Right kidney (tissue), 9 donors: ENCODE data around the gene ZC3H13.

Experiments used
- DNase-seq: peaks from one replicate; pipeline ENCODE4 v3.0.0-alpha.2; 2016
- long read RNA-seq, 8 donors: transcript quantifications; one replicate each; lab custom pipeline, GENCODE V29; 2026

Gene ZC3H13, protein sequence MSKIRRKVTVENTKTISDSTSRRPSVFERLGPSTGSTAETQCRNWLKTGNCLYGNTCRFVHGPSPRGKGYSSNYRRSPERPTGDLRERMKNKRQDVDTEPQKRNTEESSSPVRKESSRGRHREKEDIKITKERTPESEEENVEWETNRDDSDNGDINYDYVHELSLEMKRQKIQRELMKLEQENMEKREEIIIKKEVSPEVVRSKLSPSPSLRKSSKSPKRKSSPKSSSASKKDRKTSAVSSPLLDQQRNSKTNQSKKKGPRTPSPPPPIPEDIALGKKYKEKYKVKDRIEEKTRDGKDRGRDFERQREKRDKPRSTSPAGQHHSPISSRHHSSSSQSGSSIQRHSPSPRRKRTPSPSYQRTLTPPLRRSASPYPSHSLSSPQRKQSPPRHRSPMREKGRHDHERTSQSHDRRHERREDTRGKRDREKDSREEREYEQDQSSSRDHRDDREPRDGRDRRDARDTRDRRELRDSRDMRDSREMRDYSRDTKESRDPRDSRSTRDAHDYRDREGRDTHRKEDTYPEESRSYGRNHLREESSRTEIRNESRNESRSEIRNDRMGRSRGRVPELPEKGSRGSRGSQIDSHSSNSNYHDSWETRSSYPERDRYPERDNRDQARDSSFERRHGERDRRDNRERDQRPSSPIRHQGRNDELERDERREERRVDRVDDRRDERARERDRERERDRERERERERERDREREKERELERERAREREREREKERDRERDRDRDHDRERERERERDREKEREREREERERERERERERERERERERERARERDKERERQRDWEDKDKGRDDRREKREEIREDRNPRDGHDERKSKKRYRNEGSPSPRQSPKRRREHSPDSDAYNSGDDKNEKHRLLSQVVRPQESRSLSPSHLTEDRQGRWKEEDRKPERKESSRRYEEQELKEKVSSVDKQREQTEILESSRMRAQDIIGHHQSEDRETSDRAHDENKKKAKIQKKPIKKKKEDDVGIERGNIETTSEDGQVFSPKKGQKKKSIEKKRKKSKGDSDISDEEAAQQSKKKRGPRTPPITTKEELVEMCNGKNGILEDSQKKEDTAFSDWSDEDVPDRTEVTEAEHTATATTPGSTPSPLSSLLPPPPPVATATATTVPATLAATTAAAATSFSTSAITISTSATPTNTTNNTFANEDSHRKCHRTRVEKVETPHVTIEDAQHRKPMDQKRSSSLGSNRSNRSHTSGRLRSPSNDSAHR (N-terminal part only)
- long read RNA-seq, donor 1, partial matches to known transcripts: 40 of 40 reads
- long read RNA-seq, donor 1, other reads (novel, unspliced or antisense): 0 of 40 reads
- long read RNA-seq, donor 2, partial matches to known transcripts: 8 of 8 reads
- long read RNA-seq, donor 2, other reads (novel, unspliced or antisense): 0 of 8 reads
- long read RNA-seq, donor 3, partial matches to known transcripts: 9 of 9 reads
- long read RNA-seq, donor 3, other reads (novel, unspliced or antisense): 0 of 9 reads
- long read RNA-seq, donor 4, partial matches to known transcripts: 55 of 63 reads
- long read RNA-seq, donor 4, other reads (novel, unspliced or antisense): 7 of 63 reads
- long read RNA-seq, donor 5, partial matches to known transcripts: 51 of 51 reads
- long read RNA-seq, donor 5, other reads (novel, unspliced or antisense): 0 of 51 reads
- long read RNA-seq, donor 6, partial matches to known transcripts: 39 of 45 reads
- long read RNA-seq, donor 6, other reads (novel, unspliced or antisense): 6 of 45 reads
- long read RNA-seq, donor 7, partial matches to known transcripts: 73 of 73 reads
- long read RNA-seq, donor 7, other reads (novel, unspliced or antisense): 0 of 73 reads
- long read RNA-seq, donor 8, partial matches to known transcripts: 36 of 43 reads
- long read RNA-seq, donor 8, other reads (novel, unspliced or antisense): 6 of 43 reads

DNA sequence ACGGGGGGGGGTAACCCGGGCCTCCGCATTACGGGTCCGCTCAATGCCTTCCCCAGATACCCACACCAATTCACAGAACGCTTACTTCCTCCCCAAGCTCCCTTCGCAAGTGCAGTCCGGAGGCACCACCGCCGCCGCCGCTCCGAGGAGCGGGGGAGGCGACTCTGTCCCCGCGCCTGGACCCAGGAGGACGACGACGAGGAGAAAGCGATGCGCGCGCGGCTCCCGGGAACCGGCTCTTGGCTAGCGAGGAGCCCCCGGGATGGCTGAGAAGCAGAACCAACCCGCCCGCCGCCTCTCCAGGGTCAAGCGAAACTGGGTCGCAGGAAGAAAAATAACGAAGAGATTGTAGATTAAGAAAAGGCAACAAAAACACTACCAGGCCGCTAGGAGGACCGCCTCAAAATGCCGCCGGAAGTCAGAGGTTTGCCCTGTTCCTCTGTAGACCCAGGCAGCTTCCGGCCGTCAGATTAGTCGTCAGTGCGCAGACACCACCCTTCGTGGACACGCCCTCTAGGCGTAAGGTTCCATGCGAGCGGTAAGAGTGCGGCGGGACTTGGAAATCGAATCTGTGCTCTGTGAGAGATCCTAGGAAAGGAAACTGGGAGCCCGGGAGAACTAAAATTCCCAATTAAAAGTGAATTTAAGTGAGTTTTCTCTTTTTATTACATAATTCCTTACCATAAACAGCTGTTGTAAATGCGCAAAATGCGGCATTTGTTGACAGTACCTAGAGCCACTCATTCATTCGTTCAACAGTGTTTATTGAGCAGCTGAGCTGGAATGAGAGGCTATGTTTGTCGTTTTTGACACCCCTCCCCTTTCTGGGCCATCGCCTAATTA, at the start of gene ZC3H13:
Gene ZC3H13 (minus strand): TSS at position 428 of the 843 bp plus-strand sequence. CDS start 7,239 bp downstream, outside the sequence.
- peak; percentile 93 for DNase-seq

DNA sequence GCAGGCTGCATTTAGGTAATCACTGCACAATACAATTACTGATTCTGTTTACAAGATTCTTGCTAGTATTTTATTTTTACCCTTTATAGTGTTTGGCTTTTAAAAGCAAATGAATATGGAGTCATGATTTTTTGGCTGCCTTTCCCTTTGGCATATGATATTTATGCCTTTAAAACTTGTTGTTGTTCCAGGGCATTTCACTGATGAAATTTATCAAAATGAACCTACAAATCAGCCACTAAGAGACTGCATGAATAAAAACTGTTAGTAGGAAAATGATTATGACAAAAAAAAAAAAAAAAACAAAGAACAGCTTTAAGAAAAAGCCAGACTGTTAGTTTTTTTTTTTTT, 49.7 kb upstream of the ZC3H13 start:
- no peak for DNase-seq

DNA sequence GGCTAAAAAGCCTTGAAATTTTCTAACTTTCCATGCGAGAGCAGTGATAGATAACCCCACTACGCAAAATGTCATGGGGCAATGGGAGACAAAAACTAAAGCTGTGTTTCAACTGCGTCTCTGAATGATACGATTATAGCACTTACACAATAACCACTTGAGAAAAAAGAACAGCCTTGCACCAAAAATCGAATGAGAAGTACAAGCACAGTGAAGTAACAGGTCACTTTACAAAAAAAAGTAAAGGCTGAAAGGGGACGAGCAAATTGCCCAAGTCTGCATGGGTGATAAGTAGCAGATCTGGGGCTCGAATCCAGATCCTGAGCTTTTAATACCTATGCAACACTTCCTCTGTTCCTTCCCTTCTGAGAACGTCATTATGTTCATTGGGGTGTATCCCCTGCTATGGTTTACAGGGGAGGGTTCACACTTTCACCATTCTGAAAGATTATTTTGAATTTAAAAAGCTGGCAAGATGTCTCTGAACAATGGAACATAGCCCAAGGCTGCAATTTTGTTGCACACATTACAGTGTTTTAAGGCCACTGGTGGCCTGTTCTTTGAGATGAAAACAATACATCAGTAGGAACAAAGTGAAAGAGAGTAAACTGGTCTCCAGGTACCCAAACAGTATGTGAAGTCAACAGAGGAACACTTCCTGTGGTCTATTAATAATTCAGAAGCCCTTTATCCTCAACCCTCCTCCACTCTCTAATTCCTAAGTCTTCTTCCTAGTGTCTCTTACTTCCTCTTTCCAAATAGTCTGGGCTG, 49.1 kb upstream of the ZC3H13 start:
- DNase-seq: no peak

DNA sequence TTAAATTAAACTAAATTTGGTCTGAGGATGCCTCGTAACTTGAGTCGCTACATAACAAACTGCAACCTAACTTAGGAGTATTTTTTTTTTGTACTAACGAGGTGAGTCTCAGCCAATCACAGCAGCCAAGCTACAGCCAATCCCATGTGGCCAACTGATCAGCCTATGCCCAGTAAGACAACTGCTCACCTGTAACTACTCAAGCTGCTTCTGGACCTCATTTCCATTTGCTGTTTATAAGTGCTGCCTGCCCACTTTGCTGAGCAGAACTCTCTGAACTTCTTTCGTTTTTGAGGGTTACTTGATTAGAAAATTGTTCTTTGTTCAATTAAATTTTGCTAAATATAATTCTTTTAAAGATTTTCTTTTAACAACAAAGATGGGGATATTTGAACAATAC, 48.5 kb upstream of the ZC3H13 start:
- DNase-seq: no peak

DNA sequence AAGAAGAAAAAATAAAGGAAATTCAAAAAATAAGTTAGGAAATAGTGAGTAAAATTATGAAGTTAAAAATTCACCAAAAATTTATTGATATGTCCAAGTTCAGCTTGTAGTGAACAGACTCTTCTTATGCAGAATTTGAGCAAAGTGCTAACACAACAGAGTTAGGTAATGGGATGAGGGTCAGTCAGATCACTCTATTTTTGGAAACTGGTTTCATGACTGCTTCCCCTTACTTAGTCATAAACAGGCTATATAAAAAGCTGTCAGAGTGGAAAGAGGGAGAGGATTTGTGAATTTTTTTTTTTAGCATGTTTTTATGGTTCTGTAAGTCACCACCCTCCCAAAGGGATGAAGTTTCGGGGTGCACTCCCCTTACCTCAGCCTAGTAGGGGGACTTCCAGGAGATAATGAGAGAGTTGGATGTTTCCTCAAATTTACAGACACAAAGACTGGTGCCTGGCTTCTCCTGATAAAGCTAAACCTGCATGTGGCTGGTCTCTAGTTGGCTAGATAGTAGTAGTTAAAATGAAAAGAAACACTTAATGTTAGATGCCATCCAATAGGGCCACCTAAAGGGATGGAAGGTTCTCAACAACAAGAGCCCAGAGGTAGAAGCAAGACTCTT, 47.8 kb upstream of the ZC3H13 start:
- no peak for DNase-seq

DNA sequence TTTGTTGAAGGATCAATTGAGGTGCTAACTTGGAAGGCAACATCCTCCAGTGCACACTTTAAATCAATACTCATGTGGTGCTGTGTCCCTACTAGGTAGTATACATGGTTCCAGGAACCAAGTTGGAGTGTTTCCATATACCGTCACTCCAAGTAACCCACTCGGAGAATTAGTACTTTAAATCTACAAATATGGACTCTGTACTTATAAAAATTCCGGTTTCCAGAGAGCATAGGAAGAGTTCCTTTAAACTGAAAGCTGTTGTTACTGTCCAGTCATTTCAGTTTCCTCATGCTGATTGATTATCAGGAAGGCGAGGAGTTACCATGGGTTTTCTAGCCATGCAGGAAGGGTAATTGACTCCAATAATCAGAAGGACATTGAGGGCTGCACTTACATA, 45.1 kb upstream of the ZC3H13 start:
- DNase-seq: no peak

DNA sequence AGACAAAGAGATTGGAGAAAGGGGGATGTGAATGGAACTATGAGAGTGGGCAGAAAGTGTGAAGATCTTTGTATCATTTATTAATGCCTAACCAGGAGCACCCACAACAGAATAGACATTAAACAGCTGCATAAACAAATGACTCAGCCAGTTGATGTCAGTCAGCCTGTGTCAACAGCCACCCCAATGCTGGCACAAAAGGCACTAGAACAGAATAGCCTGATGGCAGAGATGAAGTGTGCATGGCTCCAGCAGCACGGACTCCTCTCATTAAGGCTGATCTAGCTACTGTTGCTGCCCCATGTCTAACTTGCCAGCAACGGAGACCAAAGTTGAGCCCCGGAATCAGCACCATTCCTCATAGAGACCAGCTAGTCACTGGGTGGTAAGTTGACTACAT, 44.5 kb upstream of the ZC3H13 start:
- DNase-seq: no peak

DNA sequence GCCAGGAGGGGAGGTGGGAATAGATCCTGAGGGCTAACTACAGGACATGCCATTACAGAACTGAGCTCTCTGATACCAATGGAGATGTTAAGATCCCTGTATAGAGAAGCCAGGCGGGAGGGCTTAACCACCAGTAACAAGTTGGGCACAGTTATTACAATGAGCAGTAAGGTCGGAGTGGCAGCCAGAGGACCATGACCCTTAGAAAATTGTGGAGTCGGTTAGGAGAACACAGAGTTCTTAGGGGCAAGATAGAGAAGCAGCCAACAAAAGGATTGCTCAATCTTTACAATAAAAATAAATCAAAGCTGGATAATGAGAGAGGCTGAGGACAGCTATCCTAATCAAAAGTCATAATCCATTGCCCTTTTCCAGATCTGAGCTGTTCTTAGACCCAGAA, 41.9 kb upstream of the ZC3H13 start:
- no peak for DNase-seq

DNA sequence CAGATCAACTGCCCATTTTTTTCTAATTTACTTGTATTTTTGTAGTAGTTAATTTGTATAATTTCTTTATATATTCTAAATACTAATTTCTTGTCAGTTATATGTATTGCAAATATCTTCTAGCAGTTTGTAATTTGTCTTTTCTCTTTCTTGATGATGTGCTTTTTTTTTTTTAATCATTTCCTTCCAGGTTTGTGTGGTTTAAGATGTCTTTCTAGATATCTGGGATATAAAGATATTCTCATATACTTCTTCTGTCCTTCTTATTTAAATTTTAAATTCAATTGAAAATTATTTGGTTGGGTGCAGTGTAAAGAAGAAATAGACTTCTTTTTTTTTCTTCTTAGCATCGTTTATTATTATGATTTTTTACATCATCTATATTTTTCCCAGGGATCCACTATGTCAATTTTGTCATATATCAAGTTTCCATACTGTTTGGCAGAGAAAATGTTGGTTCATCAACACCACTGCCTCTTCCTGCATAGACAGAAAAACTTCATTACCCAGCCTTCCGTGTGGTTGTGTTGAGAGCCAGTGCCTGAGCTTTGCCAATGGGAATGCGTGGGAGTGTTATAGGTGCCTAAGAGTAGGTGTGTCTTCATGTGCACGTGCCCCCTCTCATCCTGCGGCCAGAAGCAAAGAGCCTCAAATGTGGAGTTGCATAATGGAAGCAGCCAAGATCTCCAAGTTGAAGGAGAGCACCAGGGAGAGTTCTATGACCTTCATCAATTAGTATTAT, 36.4 kb upstream of the ZC3H13 start:
- DNase-seq: no peak

DNA sequence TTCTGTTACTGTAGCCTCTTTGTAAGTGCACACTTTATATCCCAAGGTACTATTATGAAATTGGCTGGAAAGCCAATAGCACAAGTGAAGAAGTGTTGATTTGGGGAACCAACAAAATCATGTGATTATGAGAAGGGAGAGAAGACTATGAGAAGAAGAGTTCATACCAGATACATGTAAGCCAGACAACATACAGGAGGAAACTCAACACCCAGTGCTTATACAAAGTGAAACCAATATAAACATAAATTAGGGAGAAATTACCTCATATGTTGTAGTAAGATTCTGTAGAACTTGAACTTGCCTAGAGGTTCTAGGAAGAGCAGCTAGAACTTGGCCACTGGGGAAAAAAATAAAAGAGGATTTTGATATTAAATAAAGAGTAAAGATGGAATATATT, 34.9 kb upstream of the ZC3H13 start:
- DNase-seq: no peak

DNA sequence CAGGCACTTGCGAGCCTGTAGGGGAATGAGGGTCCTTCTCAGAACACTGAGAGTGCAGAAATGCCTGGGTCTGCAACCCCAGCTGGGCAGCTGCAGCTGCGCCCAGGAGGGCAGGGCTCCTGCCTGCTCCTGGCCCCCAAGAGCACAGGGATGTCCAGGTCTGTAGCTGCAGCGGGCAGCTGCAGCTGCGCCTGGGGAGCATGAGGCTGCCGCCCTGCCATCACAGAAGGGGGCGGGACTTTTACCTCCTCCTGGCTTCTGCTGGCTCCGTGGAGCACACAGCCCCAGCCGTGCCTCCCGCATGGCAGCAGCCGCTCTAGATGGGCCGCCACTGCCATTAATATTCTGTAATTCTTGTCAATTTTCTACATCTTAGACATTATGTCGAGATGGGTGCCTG, 34.4 kb upstream of the ZC3H13 start:
- no peak for DNase-seq

DNA sequence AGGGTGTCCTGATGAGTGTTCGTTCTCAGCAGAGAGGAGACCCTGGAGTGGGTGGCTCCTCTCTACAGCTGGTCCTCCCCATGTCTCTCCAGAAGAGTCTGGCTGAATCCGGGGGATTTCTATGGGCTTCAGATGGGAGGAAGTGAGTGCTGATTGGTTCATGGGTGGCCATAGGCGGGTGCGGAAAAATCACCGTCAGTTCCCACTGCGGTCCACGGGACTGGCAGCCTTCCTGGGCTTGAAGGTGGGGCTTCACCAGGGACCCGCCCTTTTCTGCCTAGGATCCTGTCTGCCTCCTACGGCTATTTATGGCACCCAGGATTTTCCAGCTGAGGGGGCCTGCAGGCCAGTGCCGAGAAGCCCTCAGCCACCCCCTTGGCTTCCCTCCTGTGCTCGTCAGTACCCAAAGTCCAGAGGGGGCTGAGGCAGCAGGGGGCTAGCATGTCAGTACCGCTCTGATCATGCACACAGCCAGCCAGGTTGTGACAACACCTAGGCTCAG, 33.9 kb upstream of the ZC3H13 start:
- no peak for DNase-seq

DNA sequence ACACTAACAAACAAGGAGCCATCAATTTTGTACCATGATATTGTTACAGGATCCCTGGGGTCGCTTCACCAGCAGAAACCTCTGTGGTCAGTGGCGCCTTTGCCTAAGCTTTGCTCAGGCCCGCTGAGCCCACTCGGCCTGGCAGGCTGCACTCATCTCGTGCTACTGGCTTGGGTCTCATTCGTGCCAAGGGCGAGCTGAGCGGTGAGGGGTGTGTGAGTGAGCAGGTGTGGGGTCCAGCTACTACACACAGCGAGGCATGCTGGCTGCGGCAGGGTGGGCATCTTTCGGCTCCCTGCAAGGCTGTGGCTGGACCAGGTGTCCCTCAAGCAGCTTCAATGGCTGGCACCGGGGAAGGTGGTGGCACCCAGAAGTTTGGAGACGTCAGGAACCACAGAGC, 33.2 kb upstream of the ZC3H13 start:
- DNase-seq: no peak

DNA sequence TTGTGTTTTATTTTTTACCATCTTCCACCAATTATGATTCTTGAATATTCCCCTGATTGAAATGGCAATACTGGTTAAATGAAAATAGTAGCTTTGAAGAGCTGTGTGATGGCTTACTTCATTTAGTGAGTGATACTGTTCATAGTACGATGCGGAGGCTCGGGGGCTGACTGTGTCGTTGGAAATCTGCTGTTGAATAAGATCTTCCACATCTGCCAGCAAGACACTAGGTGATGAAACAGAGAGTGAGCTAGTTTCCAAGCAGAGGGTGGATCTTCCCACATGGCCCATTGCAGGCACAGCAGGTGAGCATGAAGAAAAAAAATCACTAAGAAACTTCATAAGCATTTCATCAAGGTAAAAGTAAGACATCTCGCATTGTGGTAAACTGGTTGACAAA, 29.8 kb upstream of the ZC3H13 start:
- no peak for DNase-seq

DNA sequence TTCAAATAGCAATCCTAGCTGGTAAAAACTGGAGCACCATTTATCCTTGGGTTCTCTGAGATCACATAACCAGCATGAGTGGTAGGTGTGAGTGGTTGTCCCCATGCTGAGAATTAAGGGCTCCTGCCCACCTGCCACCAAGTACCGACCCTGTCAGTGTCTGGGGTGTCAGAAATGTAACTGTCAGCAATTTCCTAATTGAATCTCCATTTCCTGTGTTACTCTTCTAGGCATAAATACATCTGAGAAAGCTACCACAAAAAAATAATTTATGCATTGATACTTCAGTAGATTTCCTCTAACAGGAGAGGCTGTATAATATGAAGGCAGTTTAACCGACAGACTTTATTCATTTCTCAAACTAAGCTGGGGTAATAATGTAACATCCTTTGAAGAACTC, 27.2 kb upstream of the ZC3H13 start:
- DNase-seq: no peak

DNA sequence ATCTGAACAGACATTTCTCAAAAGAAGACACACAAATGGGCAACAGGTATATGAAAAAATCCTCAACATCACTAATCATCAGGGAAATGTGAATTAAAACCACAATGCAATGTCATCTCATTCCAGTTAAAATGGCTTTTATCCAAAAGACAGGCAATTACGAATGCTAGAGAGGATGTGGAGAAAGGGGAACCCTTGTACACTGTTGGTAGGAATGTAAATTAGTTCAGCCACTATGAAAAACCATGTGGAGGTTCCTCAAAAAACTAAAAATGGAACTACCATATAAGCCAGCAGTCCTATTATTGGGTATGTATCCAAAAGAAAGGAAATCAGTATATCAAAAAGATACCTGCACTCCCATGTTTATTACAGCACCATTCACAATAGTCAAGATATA, 24.7 kb upstream of the ZC3H13 start:
- DNase-seq: no peak

DNA sequence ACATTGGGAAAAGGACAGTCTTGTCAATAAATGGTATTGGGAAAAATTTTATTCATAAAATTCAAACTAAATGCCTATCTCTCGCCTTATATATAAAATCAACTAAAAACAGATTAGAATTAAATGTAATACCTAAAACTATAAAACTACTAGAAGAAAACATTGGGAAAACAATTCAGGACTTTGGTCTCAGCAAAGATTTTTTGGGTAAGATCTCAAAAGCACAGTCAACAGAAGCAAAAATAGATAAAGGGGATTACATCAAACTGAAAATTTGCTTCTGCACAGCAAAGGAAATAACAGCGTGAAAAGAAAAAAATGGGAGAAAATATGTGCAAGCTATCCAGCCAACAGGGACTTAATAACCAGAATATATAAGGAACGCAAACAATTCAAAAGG, 24.3 kb upstream of the ZC3H13 start:
- DNase-seq: no peak

DNA sequence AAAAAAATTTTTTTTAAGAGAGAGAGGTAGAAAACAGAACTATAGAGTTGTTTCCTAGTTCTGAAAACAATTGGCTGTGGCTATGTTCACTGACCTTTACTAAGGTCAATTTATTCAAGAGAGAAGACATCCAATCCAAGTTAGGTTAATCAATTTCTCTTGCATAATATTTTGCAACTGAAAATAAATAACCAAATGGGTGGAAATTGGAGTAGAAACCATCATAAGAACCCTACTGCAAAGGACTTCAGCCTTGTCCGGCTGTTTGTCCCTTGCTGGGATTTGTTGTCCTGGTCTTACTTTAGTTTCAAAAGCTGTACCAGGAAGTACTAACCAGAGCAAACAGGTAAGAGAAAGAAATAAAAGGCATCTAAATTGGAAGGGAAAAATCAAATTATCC, 23.3 kb upstream of the ZC3H13 start:
- DNase-seq: no peak
